NB4 (cell line): ENCODE measurements around the gene TMEM239.
A peak's percentile ranks its signal among the peaks of the same experiment; 100 is the strongest.

Source experiments
- DNase-seq: peaks from one replicate; pipeline ENCODE4 v3.0.0; 2010; ENCODE audit warnings: low read depth
- H3K4me3 ChIP-seq: one replicate; pipeline ENCODE4 v1.5.1; 2011; ENCODE audit warnings: mild to moderate bottlenecking, low read depth, low read length, moderate library complexity
- MYC ChIP-seq: IDR thresholded peaks from 2 replicates; pipeline ENCODE4 v1.6.1; 2011; ENCODE audit warnings: low read depth, low read length
- POLR2A ChIP-seq: IDR thresholded peaks from 2 replicates; pipeline ENCODE4 v1.6.1; 2011; ENCODE audit warnings: mild to moderate bottlenecking; ENCODE audit not compliant: insufficient read length; ENCODE audit errors: extremely low read depth
- TF ChIP-seq, protein P1 (sequence below): IDR thresholded peaks from 2 replicates; pipeline ENCODE4 v1.6.1; 2011; ENCODE audit warnings: low read depth, low read length
- TF ChIP-seq, protein P2 (sequence below): IDR thresholded peaks from one replicate; pipeline ENCODE4 v1.5.1; 2012; ENCODE audit warnings: low read depth, low read length

The TMEM239 gene

DNA sequence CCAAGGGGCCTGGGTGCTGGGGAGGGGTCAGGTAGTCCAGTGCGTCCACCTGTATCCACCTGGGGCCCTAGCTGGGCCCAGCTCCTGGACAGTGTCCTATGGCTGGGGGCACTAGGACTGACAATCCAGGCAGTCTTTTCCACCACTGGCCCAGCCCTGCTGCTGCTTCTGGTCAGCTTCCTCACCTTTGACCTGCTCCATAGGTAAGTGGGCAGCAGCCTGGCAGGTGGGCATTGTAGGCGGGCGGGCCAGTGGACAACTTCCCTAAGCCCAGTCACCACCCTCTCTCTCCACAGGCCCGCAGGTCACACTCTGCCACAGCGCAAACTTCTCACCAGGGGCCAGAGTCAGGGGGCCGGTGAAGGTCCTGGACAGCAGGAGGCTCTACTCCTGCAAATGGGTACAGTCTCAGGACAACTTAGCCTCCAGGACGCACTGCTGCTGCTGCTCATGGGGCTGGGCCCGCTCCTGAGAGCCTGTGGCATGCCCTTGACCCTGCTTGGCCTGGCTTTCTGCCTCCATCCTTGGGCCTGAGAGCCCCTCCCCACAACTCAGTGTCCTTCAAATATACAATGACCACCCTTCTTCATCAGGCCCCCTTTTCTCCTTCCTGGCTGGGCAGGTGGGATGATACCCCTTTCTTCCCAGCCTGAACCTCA, 793 bp upstream of the TMEM239 start:
- TF ChIP-seq, protein P1, sequence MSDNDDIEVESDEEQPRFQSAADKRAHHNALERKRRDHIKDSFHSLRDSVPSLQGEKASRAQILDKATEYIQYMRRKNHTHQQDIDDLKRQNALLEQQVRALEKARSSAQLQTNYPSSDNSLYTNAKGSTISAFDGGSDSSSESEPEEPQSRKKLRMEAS, result no peak
- no peak for TF ChIP-seq MYC
- TF ChIP-seq, protein P2, sequence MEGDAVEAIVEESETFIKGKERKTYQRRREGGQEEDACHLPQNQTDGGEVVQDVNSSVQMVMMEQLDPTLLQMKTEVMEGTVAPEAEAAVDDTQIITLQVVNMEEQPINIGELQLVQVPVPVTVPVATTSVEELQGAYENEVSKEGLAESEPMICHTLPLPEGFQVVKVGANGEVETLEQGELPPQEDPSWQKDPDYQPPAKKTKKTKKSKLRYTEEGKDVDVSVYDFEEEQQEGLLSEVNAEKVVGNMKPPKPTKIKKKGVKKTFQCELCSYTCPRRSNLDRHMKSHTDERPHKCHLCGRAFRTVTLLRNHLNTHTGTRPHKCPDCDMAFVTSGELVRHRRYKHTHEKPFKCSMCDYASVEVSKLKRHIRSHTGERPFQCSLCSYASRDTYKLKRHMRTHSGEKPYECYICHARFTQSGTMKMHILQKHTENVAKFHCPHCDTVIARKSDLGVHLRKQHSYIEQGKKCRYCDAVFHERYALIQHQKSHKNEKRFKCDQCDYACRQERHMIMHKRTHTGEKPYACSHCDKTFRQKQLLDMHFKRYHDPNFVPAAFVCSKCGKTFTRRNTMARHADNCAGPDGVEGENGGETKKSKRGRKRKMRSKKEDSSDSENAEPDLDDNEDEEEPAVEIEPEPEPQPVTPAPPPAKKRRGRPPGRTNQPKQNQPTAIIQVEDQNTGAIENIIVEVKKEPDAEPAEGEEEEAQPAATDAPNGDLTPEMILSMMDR, result no peak
- H3K4me3 ChIP-seq, result no peak overlapping the region
- DNase-seq, result no peak

DNA sequence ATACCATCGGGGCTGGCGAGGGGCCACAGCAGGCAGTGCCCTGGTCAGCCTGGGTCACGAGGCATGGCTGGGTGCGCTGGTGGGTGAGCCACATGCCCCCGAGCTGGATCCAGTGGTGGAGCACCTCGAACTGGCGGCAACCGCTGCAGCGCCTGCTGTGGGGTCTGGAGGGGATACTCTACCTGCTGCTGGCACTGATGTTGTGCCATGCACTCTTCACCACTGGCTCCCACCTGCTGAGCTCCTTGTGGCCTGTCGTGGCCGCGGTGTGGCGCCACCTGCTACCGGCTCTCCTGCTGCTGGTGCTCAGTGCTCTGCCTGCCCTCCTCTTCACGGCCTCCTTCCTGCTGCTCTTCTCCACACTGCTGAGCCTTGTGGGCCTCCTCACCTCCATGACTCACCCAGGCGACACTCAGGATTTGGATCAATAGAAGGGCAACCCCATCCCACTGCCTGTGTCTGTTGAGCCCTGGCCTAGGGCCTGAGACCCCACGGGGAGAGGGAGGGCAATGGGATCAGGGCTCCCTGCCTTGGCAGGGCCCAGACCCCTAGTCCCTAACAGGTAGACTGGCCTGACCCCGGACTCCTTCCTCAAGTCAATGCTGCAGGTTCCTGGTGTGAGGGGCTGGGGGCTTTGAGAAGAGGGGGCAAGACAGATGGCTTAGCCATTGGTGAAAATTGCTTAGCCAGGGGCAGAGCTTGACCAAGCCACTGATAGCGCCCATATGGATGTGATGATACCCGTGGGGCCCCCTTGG, 598 bp downstream of the TMEM239 start:
- H3K4me3 ChIP-seq, result no peak overlapping the region
- DNase-seq, result peak; percentile 54
- TF ChIP-seq, protein P2, result peak; percentile 22
- TF ChIP-seq POLR2A (no peak), MYC (no peak)

DNA sequence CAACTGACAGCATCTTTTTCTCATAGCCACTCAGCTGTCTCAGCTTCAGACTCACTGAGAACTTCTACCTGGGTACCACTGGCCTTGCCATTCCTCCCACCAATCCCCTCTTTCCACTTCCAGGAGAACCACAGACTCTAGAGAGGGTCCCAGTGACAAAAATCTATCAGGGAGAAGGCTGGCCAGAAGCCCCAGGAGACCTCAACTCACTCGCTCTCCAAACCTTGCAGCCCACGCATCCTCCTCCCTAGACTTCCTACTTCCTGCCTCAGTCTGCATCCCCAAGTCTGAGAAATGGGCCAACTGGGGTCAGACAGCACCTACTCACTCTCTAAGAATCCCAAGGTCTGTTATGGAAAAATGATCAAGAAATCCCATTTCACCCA, 1.2 kb downstream of the TMEM239 start:
- no peak for DNase-seq
- TF ChIP-seq MYC, result no peak
- H3K4me3 ChIP-seq, result no peak overlapping the region

DNA sequence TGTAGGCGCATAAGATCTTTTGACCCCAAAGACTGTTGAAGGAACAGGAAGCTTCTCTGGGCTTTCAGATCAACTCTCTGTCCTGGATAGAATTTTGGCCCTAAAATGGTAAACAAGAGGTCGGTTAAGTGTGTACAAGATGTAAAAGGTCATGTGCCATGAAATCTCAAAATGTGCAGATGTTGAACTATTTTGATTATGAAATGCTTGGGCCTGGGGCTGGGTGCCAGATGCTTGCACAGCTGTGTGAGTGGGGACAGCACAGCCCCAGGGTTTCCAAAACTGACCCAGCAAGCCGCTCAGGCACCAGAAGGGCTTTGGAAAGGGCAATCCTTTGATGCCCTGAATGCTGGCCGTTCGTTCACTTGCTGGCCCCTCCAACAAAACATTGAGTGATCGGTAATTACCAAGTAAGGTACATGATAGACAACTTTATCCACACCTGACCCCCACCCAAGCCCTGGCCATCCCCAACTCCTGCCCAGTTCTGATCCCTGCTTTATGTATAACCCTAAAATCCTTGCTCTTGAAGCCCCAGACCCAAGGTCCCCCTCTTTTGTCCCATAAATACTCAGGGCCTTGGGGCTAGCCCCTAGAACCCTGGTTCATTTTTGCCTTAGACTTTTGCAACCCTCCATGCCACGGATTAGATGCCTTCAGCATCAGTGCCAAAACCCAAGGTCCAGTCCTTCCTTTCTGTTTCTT, 1.9 kb downstream of the TMEM239 start:
- no peak for DNase-seq
- TF ChIP-seq, protein P2, result no peak
- TF ChIP-seq POLR2A (no peak), MYC (no peak)
- no peak overlapping the region for H3K4me3 ChIP-seq

DNA sequence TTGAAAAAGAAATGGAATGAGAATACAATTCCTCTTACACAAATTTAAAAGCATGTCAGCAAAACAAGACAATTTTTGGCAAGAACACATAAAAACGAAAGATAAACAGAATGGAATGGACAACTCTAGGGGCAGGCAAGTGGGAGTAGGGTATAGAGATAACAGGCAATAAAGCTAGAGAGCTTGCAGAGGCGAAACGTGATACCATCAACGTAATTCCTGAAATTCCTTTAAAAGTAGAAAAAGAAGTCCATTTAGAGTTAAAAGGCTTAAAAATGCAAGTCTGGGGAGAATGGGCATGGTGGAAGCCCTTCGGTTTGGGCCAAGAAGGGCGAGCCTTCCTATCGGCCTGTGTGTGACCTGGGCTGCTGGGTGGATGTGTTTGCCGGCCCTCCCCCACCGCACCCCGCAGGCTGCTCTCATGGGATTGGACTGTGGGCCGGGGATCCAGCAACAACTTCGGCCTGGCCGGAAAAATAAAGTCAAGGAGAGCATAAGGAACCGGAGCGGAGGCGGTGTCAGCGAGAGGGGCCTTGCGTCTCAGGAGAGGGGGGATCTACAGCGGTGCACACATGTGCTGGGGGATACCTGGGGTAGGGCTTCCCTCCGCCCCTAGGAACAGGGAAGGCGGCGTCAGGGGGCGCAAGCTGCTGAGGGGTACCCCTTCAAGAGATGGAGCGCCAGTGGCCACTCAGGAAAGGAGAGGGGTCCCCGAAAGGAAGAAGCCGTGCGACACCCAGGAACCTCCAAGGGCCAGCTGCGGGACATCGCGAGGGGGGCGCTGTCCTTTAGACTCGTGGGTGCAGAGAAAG, 4.1 kb downstream of the TMEM239 start:
- no peak for DNase-seq

More for the DNA sequence above, 4.1 kb downstream of the TMEM239 start:
- TF ChIP-seq, protein P2, result no peak
- no peak for TF ChIP-seq MYC
- TF ChIP-seq POLR2A, result no peak
- TF ChIP-seq, protein P1, result no peak
- no peak overlapping the region for H3K4me3 ChIP-seq
